ENCODE measurements around the gene LHX8.

DNA sequence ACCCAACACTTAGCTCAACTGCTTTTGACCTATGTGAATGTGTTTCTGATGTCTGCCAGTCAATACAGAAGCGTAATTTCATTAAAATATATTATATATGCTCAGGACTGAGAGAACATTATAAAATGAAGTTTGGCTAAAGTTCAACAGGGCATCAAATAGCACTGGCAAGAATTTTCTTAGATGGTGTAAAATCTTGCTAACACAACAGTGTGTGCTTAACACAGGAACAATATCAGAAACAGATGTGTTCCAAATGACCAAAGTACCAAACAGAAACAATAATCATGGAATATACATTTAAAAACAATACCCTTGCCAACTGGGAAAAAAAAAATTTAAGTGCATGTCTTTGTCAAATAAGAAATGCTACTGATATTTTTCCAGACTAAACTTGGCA, 10.4 kb upstream of the LHX8 start:
- TF ChIP-seq POLR2A (IDR thresholded peaks at IDR 0.05) (no peak), POLR2AphosphoS5 (IDR thresholded peaks at IDR 0.05) (no peak)
- TF ChIP-seq, protein P1, sequence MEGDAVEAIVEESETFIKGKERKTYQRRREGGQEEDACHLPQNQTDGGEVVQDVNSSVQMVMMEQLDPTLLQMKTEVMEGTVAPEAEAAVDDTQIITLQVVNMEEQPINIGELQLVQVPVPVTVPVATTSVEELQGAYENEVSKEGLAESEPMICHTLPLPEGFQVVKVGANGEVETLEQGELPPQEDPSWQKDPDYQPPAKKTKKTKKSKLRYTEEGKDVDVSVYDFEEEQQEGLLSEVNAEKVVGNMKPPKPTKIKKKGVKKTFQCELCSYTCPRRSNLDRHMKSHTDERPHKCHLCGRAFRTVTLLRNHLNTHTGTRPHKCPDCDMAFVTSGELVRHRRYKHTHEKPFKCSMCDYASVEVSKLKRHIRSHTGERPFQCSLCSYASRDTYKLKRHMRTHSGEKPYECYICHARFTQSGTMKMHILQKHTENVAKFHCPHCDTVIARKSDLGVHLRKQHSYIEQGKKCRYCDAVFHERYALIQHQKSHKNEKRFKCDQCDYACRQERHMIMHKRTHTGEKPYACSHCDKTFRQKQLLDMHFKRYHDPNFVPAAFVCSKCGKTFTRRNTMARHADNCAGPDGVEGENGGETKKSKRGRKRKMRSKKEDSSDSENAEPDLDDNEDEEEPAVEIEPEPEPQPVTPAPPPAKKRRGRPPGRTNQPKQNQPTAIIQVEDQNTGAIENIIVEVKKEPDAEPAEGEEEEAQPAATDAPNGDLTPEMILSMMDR (IDR thresholded peaks at IDR 0.05): no peak
